ENCODE results near the gene FANK1. TPM values are rescaled to one million over a fixed set of nuclear protein-coding genes. Genes with fewer than 3 reads are reported as not detected.

The FANK1 gene
- polyA plus RNA-seq, 1 of the 3 experiments (the other 2 are of a cell fraction), result 12.3 TPM

DNA sequence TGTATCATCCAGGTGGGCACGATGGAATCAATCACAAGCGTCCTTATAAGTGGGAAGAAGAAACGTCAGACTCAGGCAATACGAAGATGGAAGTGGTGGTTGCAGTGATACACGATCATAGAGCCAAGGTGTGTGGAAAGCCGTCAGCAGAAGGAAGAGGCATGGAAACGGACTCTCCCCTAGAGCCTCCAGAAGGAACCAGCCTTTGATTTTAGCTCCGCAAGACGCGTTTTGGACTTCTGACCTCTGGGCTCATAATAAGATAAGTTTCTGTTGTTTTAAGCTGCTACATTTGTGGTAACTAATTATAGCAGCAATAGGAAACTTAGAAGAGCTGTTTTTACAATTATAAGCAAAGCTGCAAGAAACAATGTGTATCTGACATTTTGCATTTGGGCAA lies 14.8 kb downstream of the FANK1 start:
- no peak overlapping the region for H3K4me2 ChIP-seq
- H3K4me3 ChIP-seq (ENCODE audit: low read depth in 2 of 2, low read length in 1 of 2), result no peak overlapping the region
- no peaks in the 10 kb centered on the region for H3K79me2 ChIP-seq (ENCODE audit: insufficient read depth)
- H3K27ac ChIP-seq (ENCODE audit: low read depth in 2 of 2, low read length in 1 of 2), result no peak overlapping the region
- no peaks in the 10 kb centered on the region for H3K9me2 ChIP-seq
- CTCF ChIA-PET, result no interaction called here
- WGBS (ENCODE audit: low lambda C conversion rate), result 96% methylated on average over 10 of the region's 10 CpGs
- H3K36me3 ChIP-seq (replicated peaks in 1 of 2; ENCODE audit: control insufficient read depth in 1 of 2, insufficient read depth in 2 of 2, low read length in 1 of 2), result no peaks in the 10 kb centered on the region
- H3K9me3 ChIP-seq, result peaks cover 3% of the 10 kb centered on the region; the same call in 1 of the 2 replicates
- H3K27me3 ChIP-seq (ENCODE audit: insufficient read depth), result no peaks in the 10 kb centered on the region
- no peaks in the 10 kb centered on the region for H3F3A ChIP-seq (replicated peaks; ENCODE audit: insufficient read depth)
- H2AFZ ChIP-seq (ENCODE audit: low read depth), result no peak overlapping the region
- H3K9ac ChIP-seq, result no peak overlapping the region
- POLR2A ChIA-PET, result no interaction called here
- TF ChIP-seq, protein P1, sequence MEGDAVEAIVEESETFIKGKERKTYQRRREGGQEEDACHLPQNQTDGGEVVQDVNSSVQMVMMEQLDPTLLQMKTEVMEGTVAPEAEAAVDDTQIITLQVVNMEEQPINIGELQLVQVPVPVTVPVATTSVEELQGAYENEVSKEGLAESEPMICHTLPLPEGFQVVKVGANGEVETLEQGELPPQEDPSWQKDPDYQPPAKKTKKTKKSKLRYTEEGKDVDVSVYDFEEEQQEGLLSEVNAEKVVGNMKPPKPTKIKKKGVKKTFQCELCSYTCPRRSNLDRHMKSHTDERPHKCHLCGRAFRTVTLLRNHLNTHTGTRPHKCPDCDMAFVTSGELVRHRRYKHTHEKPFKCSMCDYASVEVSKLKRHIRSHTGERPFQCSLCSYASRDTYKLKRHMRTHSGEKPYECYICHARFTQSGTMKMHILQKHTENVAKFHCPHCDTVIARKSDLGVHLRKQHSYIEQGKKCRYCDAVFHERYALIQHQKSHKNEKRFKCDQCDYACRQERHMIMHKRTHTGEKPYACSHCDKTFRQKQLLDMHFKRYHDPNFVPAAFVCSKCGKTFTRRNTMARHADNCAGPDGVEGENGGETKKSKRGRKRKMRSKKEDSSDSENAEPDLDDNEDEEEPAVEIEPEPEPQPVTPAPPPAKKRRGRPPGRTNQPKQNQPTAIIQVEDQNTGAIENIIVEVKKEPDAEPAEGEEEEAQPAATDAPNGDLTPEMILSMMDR (IDR thresholded peaks at IDR 0.05), result no peak
- TF ChIP-seq EP300 (IDR thresholded peaks at IDR 0.05; ENCODE audit: borderline replicate concordance in 1 of 2, low read depth in 1 of 2, low read length in 1 of 2) (no peak), NRF1 (IDR thresholded peaks at IDR 0.05; ENCODE audit: low read depth, low read length) (no peak), SMC3 (IDR thresholded peaks at IDR 0.05; ENCODE audit: low read depth, low read length) (no peak), GABPA (IDR thresholded peaks at IDR 0.05; ENCODE audit: low read depth) (no peak), FOSL2 (IDR thresholded peaks at IDR 0.05; ENCODE audit: borderline replicate concordance, low read depth) (no peak), MXI1 (IDR thresholded peaks at IDR 0.05; ENCODE audit: low read depth, low read length) (no peak), FOXM1 (IDR thresholded peaks at IDR 0.05; ENCODE audit: low read depth) (no peak), JUND (IDR thresholded peaks at IDR 0.05) (no peak), RAD21 (IDR thresholded peaks at IDR 0.05; ENCODE audit: low read length) (no peak), GATA2 (CRISPR knock-in tag; IDR thresholded peaks at IDR 0.05) (no peak), RXRA (IDR thresholded peaks at IDR 0.05; ENCODE audit: borderline replicate concordance, low read depth) (no peak), NFIC (IDR thresholded peaks at IDR 0.05; ENCODE audit: borderline replicate concordance) (no peak), POLR2AphosphoS5 (IDR thresholded peaks at IDR 0.05; ENCODE audit: low read depth, low read length) (no peak), TAF1 (IDR thresholded peaks at IDR 0.05; ENCODE audit: borderline replicate concordance, low read depth, low read length) (no peak), MEF2A (IDR thresholded peaks at IDR 0.05; ENCODE audit: borderline replicate concordance, low read depth) (no peak), RFX5 (IDR thresholded peaks at IDR 0.05; ENCODE audit: low read length) (no peak)
- TF ChIP-seq, protein P2, sequence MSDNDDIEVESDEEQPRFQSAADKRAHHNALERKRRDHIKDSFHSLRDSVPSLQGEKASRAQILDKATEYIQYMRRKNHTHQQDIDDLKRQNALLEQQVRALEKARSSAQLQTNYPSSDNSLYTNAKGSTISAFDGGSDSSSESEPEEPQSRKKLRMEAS (IDR thresholded peaks at IDR 0.05; ENCODE audit: low read depth), result no peak
- TF ChIP-seq, protein P3, sequence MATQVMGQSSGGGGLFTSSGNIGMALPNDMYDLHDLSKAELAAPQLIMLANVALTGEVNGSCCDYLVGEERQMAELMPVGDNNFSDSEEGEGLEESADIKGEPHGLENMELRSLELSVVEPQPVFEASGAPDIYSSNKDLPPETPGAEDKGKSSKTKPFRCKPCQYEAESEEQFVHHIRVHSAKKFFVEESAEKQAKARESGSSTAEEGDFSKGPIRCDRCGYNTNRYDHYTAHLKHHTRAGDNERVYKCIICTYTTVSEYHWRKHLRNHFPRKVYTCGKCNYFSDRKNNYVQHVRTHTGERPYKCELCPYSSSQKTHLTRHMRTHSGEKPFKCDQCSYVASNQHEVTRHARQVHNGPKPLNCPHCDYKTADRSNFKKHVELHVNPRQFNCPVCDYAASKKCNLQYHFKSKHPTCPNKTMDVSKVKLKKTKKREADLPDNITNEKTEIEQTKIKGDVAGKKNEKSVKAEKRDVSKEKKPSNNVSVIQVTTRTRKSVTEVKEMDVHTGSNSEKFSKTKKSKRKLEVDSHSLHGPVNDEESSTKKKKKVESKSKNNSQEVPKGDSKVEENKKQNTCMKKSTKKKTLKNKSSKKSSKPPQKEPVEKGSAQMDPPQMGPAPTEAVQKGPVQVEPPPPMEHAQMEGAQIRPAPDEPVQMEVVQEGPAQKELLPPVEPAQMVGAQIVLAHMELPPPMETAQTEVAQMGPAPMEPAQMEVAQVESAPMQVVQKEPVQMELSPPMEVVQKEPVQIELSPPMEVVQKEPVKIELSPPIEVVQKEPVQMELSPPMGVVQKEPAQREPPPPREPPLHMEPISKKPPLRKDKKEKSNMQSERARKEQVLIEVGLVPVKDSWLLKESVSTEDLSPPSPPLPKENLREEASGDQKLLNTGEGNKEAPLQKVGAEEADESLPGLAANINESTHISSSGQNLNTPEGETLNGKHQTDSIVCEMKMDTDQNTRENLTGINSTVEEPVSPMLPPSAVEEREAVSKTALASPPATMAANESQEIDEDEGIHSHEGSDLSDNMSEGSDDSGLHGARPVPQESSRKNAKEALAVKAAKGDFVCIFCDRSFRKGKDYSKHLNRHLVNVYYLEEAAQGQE (IDR thresholded peaks at IDR 0.05; ENCODE audit: low read depth, low read length), result no peak
- TF ChIP-seq, protein P4, sequence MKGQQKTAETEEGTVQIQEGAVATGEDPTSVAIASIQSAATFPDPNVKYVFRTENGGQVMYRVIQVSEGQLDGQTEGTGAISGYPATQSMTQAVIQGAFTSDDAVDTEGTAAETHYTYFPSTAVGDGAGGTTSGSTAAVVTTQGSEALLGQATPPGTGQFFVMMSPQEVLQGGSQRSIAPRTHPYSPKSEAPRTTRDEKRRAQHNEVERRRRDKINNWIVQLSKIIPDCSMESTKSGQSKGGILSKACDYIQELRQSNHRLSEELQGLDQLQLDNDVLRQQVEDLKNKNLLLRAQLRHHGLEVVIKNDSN (IDR thresholded peaks at IDR 0.05; ENCODE audit: borderline replicate concordance, low read depth), result no peak
- H4K20me1 ChIP-seq (ENCODE audit: insufficient read depth), result no peaks in the 10 kb centered on the region
- peaks cover 0 to 2% of the 10 kb centered on the region in 2 experiments; a peak in 1 of 4 replicates for H3K4me1 ChIP-seq (ENCODE audit: control insufficient read depth in 1 of 2, insufficient read depth in 2 of 2, low read depth in 1 of 2, low read length in 1 of 2)
- no peak for DNase-seq

Measured in SK-N-SH (cell line).